Activated CD4-positive, alpha-beta T cell treated with anti-CD3 and anti-CD28 coated beads, Interleukin-2, amount 10 ng/mL, durations not matched to agents 24 days and 14 days (primary cell): ENCODE measurements around the gene LRP1B. TPM values are rescaled to one million over a fixed set of nuclear protein-coding genes. Genes with fewer than 3 reads are reported as not detected.

Experiments
- DNase-seq: peaks from one replicate; pipeline ENCODE4 v3.0.0; 2022
- H3K27ac Mint-ChIP-seq: one replicate; pipeline ENCODE4 v1.8.0; 2022; ENCODE audit warnings: mild to moderate bottlenecking, mixed read lengths
- H3K27me3 Mint-ChIP-seq: one replicate; pipeline ENCODE4 v1.8.0; 2022; ENCODE audit warnings: mixed read lengths
- H3K36me3 Mint-ChIP-seq: one replicate; pipeline ENCODE4 v1.8.0; 2022; ENCODE audit warnings: low read depth, mild to moderate bottlenecking, mixed read lengths
- H3K4me1 Mint-ChIP-seq: one replicate; pipeline ENCODE4 v1.8.0; 2021; ENCODE audit warnings: mixed read lengths
- H3K4me3 Mint-ChIP-seq: one replicate; pipeline ENCODE4 v1.8.0; 2022; ENCODE audit warnings: mild to moderate bottlenecking, moderate library complexity, mixed read lengths
- H3K9me3 Mint-ChIP-seq: one replicate; pipeline ENCODE4 v1.8.0; 2021; ENCODE audit warnings: mixed read lengths
- intact Hi-C: fragments of 100-400 bp; cut with micrococcal nuclease; formaldehyde crosslinking; loops from one replicate; pipeline ENCODE4 v1.15.1; 2023
- total RNA-seq: library from RNA; stranded (reverse); gene quantifications from 2 replicates; pipeline ENCODE4 v1.2.3, GENCODE V29; 2022

The LRP1B gene
- total RNA-seq, 1 donor from 2014 or later = not detected

GRCh38 chr2:142042536-142043199 lies 88.1 kb downstream of the LRP1B start:
- DNase-seq = no peak
- Mint-ChIP-seq H3K9me3 (no peaks in the 10 kb centered on the region), H3K27ac (no peak overlapping the region), H3K4me1 (no peaks in the 10 kb centered on the region), H3K4me3 (no peak overlapping the region), H3K27me3 (no peaks in the 10 kb centered on the region), H3K36me3 (no peaks in the 10 kb centered on the region)
- intact Hi-C loops = no loop called here

- no peaks in the 10 kb centered on the region for H3K36me3 Mint-ChIP-seq
- H3K27ac Mint-ChIP-seq = no peak overlapping the region
- intact Hi-C loops = no loop called here
These were observed 88.8 kb downstream of the LRP1B start for GRCh38 chr2:142041996-142042395.

GRCh38 chr2:142041105-142041504 lies 89.7 kb downstream of the LRP1B start:
- Mint-ChIP-seq H3K27me3 (no peaks in the 10 kb centered on the region), H3K27ac (no peak overlapping the region), H3K36me3 (no peaks in the 10 kb centered on the region), H3K9me3 (no peaks in the 10 kb centered on the region), H3K4me3 (no peak overlapping the region), H3K4me1 (no peaks in the 10 kb centered on the region)
- no peak for DNase-seq
- intact Hi-C loops = no loop called here

More at GRCh38 chr2:142041996-142042395, 88.8 kb downstream of the LRP1B start:
- DNase-seq = no peak
- Mint-ChIP-seq H3K9me3 (no peaks in the 10 kb centered on the region), H3K4me1 (no peaks in the 10 kb centered on the region), H3K27me3 (no peaks in the 10 kb centered on the region), H3K4me3 (no peak overlapping the region)

GRCh38 chr2:142040556-142040955 lies 90.3 kb downstream of the LRP1B start:
- Mint-ChIP-seq H3K27ac (no peak overlapping the region), H3K4me3 (no peak overlapping the region), H3K27me3 (no peaks in the 10 kb centered on the region), H3K4me1 (no peaks in the 10 kb centered on the region), H3K36me3 (no peaks in the 10 kb centered on the region), H3K9me3 (no peaks in the 10 kb centered on the region)
- intact Hi-C loops = no loop called here
- no peak for DNase-seq

GRCh38 chr2:142038826-142039225 lies 92.0 kb downstream of the LRP1B start:
- H3K27ac Mint-ChIP-seq = no peak overlapping the region
- intact Hi-C loops = no loop called here
- no peak overlapping the region for H3K4me3 Mint-ChIP-seq
- H3K4me1 Mint-ChIP-seq = no peaks in the 10 kb centered on the region
- no peaks in the 10 kb centered on the region for H3K27me3 Mint-ChIP-seq
- H3K9me3 Mint-ChIP-seq = no peaks in the 10 kb centered on the region
- no peaks in the 10 kb centered on the region for H3K36me3 Mint-ChIP-seq
- DNase-seq = no peak

- no peak for DNase-seq
- no peaks in the 10 kb centered on the region for H3K36me3 Mint-ChIP-seq
- no peaks in the 10 kb centered on the region for H3K4me1 Mint-ChIP-seq
- intact Hi-C loops = no loop called here
- no peaks in the 10 kb centered on the region for H3K27me3 Mint-ChIP-seq
- H3K27ac Mint-ChIP-seq = no peak overlapping the region
- H3K4me3 Mint-ChIP-seq = no peak overlapping the region
- H3K9me3 Mint-ChIP-seq = no peaks in the 10 kb centered on the region
These were observed 93.1 kb downstream of the LRP1B start for GRCh38 chr2:142037744-142038143.

GRCh38 chr2:142037066-142037465 lies 93.8 kb downstream of the LRP1B start:
- no peak for DNase-seq
- Mint-ChIP-seq H3K27ac (no peak overlapping the region), H3K36me3 (no peaks in the 10 kb centered on the region), H3K27me3 (no peaks in the 10 kb centered on the region), H3K4me3 (no peak overlapping the region), H3K4me1 (no peaks in the 10 kb centered on the region), H3K9me3 (no peaks in the 10 kb centered on the region)
- intact Hi-C loops = no loop called here

- Mint-ChIP-seq H3K4me1 (no peaks in the 10 kb centered on the region), H3K9me3 (no peaks in the 10 kb centered on the region), H3K27me3 (no peaks in the 10 kb centered on the region), H3K36me3 (no peaks in the 10 kb centered on the region), H3K4me3 (no peak overlapping the region), H3K27ac (no peak overlapping the region)
- no peak for DNase-seq
- intact Hi-C loops = no loop called here
These were observed 97.4 kb downstream of the LRP1B start for GRCh38 chr2:142033393-142033792.

- intact Hi-C loops = no loop called here
- Mint-ChIP-seq H3K4me1 (no peaks in the 10 kb centered on the region), H3K27me3 (no peaks in the 10 kb centered on the region), H3K9me3 (no peaks in the 10 kb centered on the region), H3K27ac (no peak overlapping the region), H3K4me3 (no peak overlapping the region), H3K36me3 (no peaks in the 10 kb centered on the region)
- no peak for DNase-seq
These were observed 99.2 kb downstream of the LRP1B start for GRCh38 chr2:142031656-142032055.

- no peak overlapping the region for H3K4me3 Mint-ChIP-seq
- H3K27me3 Mint-ChIP-seq = no peaks in the 10 kb centered on the region
- H3K36me3 Mint-ChIP-seq = no peaks in the 10 kb centered on the region
- DNase-seq = no peak
- intact Hi-C loops = no loop called here
- H3K4me1 Mint-ChIP-seq = no peaks in the 10 kb centered on the region
- no peaks in the 10 kb centered on the region for H3K9me3 Mint-ChIP-seq
- no peak overlapping the region for H3K27ac Mint-ChIP-seq
These were observed 100.1 kb downstream of the LRP1B start for GRCh38 chr2:142030735-142031134.

- Mint-ChIP-seq H3K4me3 (no peak overlapping the region), H3K36me3 (no peaks in the 10 kb centered on the region), H3K4me1 (no peaks in the 10 kb centered on the region), H3K27me3 (no peaks in the 10 kb centered on the region), H3K27ac (no peak overlapping the region), H3K9me3 (no peaks in the 10 kb centered on the region)
- no peak for DNase-seq
- intact Hi-C loops = no loop called here
These were observed 100.8 kb downstream of the LRP1B start for GRCh38 chr2:142029974-142030373.

GRCh38 chr2:142025394-142025793 lies 105.4 kb downstream of the LRP1B start:
- Mint-ChIP-seq H3K4me1 (no peaks in the 10 kb centered on the region), H3K27ac (no peak overlapping the region), H3K36me3 (no peaks in the 10 kb centered on the region), H3K4me3 (no peak overlapping the region), H3K9me3 (no peaks in the 10 kb centered on the region), H3K27me3 (no peaks in the 10 kb centered on the region)
- DNase-seq = no peak
- intact Hi-C loops = no loop called here

GRCh38 chr2:142020368-142020767 lies 110.4 kb downstream of the LRP1B start:
- intact Hi-C loops = no loop called here
- Mint-ChIP-seq H3K27ac (no peak overlapping the region), H3K36me3 (no peaks in the 10 kb centered on the region), H3K9me3 (no peaks in the 10 kb centered on the region), H3K4me3 (no peak overlapping the region), H3K27me3 (no peaks in the 10 kb centered on the region), H3K4me1 (no peaks in the 10 kb centered on the region)
- no peak for DNase-seq

- Mint-ChIP-seq H3K27ac (no peak overlapping the region), H3K9me3 (no peaks in the 10 kb centered on the region), H3K4me3 (no peak overlapping the region), H3K4me1 (no peaks in the 10 kb centered on the region), H3K27me3 (no peaks in the 10 kb centered on the region), H3K36me3 (no peaks in the 10 kb centered on the region)
- intact Hi-C loops = no loop called here
- no peak for DNase-seq
These were observed 116.3 kb downstream of the LRP1B start for GRCh38 chr2:142014536-142014935.

- Mint-ChIP-seq H3K27ac (no peak overlapping the region), H3K4me3 (no peak overlapping the region), H3K27me3 (no peaks in the 10 kb centered on the region), H3K4me1 (no peaks in the 10 kb centered on the region), H3K36me3 (no peaks in the 10 kb centered on the region), H3K9me3 (no peaks in the 10 kb centered on the region)
- intact Hi-C loops = no loop called here
- DNase-seq = no peak
These were observed 118.0 kb downstream of the LRP1B start for GRCh38 chr2:142012797-142013196.
